Transverse colon (tissue), 4 donors: ENCODE measurements around the gene HAS3.

ENCODE experiments used
- POLR2A ChIP-seq: fragments of 450-650 bp; IDR thresholded peaks from one replicate; pipeline ENCODE4 v1.6.1; 2016; ENCODE audit warnings: antibody characterized with exemption, mild to moderate bottlenecking, moderate library complexity
- POLR2AphosphoS5 ChIP-seq, 3 donors: sonication (generic); formaldehyde crosslinking; IDR thresholded peaks; one replicate each; pipeline ENCODE4 v1.6.1; 2016; ENCODE audit warnings: antibody characterized with exemption in 3 of 3
- TF ChIP-seq, protein P1 (sequence below), 5 experiments: fragments of 200-600 bp in 3 of 5; fragments of 450-650 bp in 2 of 5; sonication (generic) in 3 of 5; IDR thresholded peaks; 1 replicate in 2 of 5; 2 replicates in 3 of 5; pipeline ENCODE4 v1.5.1; 2016 to 2017; ENCODE audit warnings: antibody characterized with exemption in 5 of 5, inconsistent platforms in 3 of 5, mild to moderate bottlenecking in 2 of 5, moderate library complexity in 1 of 5

GRCh38 chr16:69114976-69115355, 9.5 kb downstream of the HAS3 start:
- no peak for TF ChIP-seq POLR2A
- TF ChIP-seq, protein P1, sequence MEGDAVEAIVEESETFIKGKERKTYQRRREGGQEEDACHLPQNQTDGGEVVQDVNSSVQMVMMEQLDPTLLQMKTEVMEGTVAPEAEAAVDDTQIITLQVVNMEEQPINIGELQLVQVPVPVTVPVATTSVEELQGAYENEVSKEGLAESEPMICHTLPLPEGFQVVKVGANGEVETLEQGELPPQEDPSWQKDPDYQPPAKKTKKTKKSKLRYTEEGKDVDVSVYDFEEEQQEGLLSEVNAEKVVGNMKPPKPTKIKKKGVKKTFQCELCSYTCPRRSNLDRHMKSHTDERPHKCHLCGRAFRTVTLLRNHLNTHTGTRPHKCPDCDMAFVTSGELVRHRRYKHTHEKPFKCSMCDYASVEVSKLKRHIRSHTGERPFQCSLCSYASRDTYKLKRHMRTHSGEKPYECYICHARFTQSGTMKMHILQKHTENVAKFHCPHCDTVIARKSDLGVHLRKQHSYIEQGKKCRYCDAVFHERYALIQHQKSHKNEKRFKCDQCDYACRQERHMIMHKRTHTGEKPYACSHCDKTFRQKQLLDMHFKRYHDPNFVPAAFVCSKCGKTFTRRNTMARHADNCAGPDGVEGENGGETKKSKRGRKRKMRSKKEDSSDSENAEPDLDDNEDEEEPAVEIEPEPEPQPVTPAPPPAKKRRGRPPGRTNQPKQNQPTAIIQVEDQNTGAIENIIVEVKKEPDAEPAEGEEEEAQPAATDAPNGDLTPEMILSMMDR (IDR thresholded peaks at IDR 0.05) = no peak
- TF ChIP-seq POLR2AphosphoS5 (IDR thresholded peaks at IDR 0.05) = no peak
